ENCODE results near the gene ELF2.
"Not testable (repeated sequence)": the region's sequence is repeated elsewhere in the genome, so short reads cannot be mapped to it uniquely, and the experiment has no call there.

ELF2 gene

DNA sequence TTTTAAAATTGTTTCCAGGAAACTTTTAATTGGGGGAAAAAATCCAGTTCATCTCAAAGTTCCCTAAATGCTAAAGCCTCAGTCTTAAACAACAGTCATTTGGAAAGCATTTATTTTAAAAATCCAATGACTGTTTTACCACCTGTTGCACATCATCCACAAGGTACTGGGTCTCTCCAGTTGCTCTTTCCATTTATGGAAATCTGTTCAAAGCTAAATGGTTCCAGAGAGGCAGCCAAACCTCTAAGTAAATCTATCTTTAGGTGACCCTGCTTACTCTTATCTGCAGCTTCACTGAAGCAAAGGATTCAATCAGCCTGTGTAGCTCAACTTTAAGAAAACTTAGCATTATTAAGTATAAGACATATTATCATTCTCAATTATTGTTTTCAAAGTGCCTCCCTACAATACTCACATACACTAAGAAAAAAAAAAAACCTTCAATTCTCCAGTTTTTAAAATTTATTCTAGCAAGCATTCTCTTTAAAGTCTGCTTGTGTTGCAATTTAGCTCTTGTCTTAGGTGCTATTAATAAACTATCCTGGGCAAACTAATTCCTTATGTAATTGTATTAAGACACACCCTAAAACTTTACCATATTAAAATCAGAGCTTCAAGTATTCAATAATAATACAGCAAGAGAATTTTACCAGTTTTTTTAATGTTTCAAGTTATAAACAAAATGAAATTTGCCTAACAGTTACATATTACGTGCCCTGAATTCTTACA, 100.8 kb downstream of the ELF2 start:
- no peak overlapping the region for H3K4me2 ChIP-seq
- peaks cover 49% of the 10 kb centered on the region for H3K4me1 ChIP-seq (ENCODE audit: low read depth, poor library complexity, severe bottlenecking)
- peaks cover 89% of the 10 kb centered on the region for H3K79me2 ChIP-seq (ENCODE audit: insufficient read depth, low read depth)
- no peak overlapping the region for H3K9ac ChIP-seq
- no peak overlapping the region for H3K27ac ChIP-seq
- no peaks in the 10 kb centered on the region for H3K27me3 ChIP-seq (ENCODE audit: insufficient read depth, low read depth)
- H3K4me3 ChIP-seq (IDR thresholded peaks at IDR 0.05; ENCODE audit: insufficient read depth, low read depth, low read length), result no peak overlapping the region
- H3K36me3 ChIP-seq (ENCODE audit: insufficient read depth), result peaks cover 11% of the 10 kb centered on the region; the same call in 1 of the 2 replicates
- H2AFZ ChIP-seq (ENCODE audit: low read depth), result no peak overlapping the region
- H4K20me1 ChIP-seq (ENCODE audit: insufficient read depth), result peaks cover 17% of the 10 kb centered on the region; the same call in 1 of the 2 replicates
- no peak for TF ChIP-seq CTCF (conservative IDR thresholded peaks at IDR 0.05; ENCODE audit: low read depth, low read length)

DNA sequence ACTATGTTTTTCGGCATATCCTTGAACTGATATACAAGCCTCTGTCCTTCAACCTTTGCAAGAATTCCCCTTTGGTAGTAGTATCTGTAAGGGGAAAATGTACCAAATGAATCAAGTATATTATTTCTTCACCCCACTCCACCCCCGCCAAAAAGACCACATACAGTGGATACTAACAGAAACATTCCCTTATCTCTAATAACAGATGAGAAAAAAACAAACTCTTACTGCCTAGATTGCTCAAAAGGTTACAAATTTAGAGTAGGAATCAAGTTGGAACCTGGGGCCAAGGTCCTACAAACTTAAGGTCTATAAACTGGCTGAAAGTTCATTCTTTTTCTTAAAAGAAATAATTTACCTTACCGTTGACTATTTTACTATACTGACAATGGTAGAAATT, 116.4 kb downstream of the ELF2 start:
- H3K9ac ChIP-seq, result no peak overlapping the region
- H3K4me1 ChIP-seq (ENCODE audit: low read depth, poor library complexity, severe bottlenecking), result peaks cover 5% of the 10 kb centered on the region
- H3K4me2 ChIP-seq, result no peak overlapping the region
- H3K27ac ChIP-seq, result no peak overlapping the region
- no peak overlapping the region for H2AFZ ChIP-seq (ENCODE audit: low read depth)
- H3K4me3 ChIP-seq (IDR thresholded peaks at IDR 0.05; ENCODE audit: insufficient read depth, low read depth, low read length), result no peak overlapping the region
- H3K36me3 ChIP-seq (ENCODE audit: insufficient read depth), result peaks cover 16% of the 10 kb centered on the region; the same call in 1 of the 2 replicates
- TF ChIP-seq CTCF (conservative IDR thresholded peaks at IDR 0.05; ENCODE audit: low read depth, low read length), result no peak
- H3K27me3 ChIP-seq (ENCODE audit: insufficient read depth, low read depth), result no peaks in the 10 kb centered on the region
- no peaks in the 10 kb centered on the region; the same call in 1 of the 2 replicates for H3K79me2 ChIP-seq (ENCODE audit: insufficient read depth, low read depth)
- no peaks in the 10 kb centered on the region for H4K20me1 ChIP-seq (ENCODE audit: insufficient read depth)

DNA sequence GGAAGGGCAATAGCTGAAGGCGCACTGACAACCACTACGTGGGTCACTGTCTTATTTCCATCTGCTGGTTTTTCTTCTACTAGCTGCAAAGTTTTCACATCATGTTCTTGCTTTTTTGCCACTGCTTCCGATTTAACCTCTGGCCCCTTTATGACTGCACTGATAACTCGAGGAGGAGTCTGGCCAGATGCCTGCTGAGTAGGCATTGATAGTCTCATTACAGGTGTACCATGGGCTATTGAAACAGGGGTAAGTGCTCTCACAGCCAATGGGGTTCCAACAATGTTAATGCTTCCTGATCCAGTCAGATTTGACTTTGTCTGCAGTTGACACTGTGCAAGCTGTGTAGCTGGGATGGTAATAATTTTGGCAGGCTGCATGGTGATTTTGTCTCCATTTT, 118.0 kb downstream of the ELF2 start:
- not testable (repeated sequence) for H3K79me2 ChIP-seq (ENCODE audit: insufficient read depth, low read depth); H3K4me2 ChIP-seq; H3K27me3 ChIP-seq (ENCODE audit: insufficient read depth, low read depth); H4K20me1 ChIP-seq (ENCODE audit: insufficient read depth); H2AFZ ChIP-seq (ENCODE audit: low read depth); H3K4me1 ChIP-seq (ENCODE audit: low read depth, poor library complexity, severe bottlenecking); H3K4me3 ChIP-seq (IDR thresholded peaks at IDR 0.05; ENCODE audit: insufficient read depth, low read depth, low read length); H3K27ac ChIP-seq; H3K9ac ChIP-seq
- peaks cover 16% of the 10 kb centered on the region; the same call in 1 of the 2 replicates for H3K36me3 ChIP-seq (ENCODE audit: insufficient read depth)

DNA sequence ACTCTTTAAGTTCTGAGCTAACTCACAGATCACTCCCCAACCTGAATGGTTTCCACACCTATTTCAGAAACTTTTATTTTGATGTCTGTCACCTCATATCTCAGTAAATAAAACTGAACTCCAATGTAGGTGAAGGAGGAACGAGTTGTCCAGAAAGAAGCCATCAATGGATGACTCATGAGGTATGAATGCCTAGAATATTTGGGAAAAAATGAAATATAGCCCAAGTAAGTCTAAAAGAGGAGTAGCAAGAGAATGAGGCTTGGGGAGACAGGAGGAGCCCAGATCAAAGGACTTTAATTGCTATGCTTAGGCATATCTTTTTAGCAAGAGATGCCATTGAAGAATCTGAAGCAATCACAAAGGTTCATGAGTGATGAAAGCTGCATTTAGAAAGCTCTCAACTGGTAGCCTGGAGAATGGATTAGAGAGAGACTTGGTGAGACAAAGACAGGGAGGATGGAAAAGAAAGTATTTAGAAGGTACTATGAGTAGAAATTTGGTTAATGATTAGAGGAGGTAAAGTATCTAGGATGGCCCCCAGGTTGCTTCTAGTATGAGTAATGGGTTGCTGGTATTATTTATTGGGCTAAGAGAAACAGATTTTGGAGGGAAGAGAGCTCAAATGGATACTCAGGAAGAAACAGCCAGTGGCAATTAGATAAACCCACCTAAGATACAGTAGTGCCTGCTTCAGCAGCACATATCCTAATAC, 122.1 kb downstream of the ELF2 start:
- Histone ChIP-seq H3K79me2 (ENCODE audit: insufficient read depth, low read depth) (peaks cover 7% of the 10 kb centered on the region; the same call in 1 of the 2 replicates), H2AFZ (ENCODE audit: low read depth) (no peak overlapping the region), H3K27ac (no peak overlapping the region), H3K4me3 (IDR thresholded peaks at IDR 0.05; ENCODE audit: insufficient read depth, low read depth, low read length) (no peak overlapping the region), H4K20me1 (ENCODE audit: insufficient read depth) (no peaks in the 10 kb centered on the region), H3K9ac (no peak overlapping the region), H3K4me1 (ENCODE audit: low read depth, poor library complexity, severe bottlenecking) (peaks cover 5% of the 10 kb centered on the region), H3K36me3 (ENCODE audit: insufficient read depth) (peaks cover 9% of the 10 kb centered on the region; the same call in 1 of the 2 replicates), H3K4me2 (no peak overlapping the region), H3K27me3 (ENCODE audit: insufficient read depth, low read depth) (no peaks in the 10 kb centered on the region)
- no peak for TF ChIP-seq CTCF (conservative IDR thresholded peaks at IDR 0.05; ENCODE audit: low read depth, low read length)

Measured in KMS-11 (cell line).